NCI-H2029 (cell line): ENCODE data around the gene BCHE.
"Not testable (repeated sequence)": the region's sequence is repeated elsewhere in the genome, so short reads cannot be mapped to it uniquely, and the experiment has no call there.

Source experiments
- DNase-seq: peaks from one replicate; lab custom pipeline; 2025; lab: John Stamatoyannopoulos, UW

The BCHE gene

DNA sequence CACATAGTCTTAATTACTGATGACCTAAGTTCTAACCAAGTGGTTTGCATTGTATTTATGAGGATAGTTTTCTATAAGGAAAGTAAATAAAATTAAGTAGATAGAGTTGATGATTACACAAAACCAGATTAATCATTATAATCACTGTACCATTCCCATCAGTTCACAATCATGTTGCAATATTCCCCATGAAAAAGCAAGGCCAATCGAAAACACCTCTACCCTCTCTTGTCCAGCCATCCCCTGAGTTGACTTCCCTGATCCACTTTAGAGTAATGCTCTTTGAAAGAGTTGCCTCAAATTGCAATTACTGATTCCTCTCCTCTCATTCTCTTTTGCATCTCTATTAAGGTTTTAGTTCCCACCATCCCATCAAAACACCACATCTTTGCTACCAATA is 21.0 kb downstream of the BCHE start:
- DNase-seq = no peak

DNA sequence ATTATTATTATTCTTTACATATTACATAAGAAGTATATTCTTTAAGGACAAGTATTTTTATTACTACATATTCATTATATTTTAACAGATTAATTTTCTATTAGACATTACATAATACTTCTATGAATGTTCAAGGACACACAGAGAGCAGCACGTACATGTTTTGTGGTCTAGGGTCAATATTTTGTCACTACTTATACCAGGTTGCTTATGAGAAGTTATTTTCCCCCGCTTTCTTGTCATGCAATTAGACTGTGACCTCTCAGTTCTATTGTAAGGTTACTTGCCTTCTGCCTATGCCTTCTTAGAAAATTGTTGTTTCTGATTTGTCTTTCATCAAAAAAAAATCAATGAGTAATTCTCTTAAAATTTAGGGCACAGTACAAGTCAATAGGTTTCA is 21.5 kb downstream of the BCHE start:
- no peak for DNase-seq

DNA sequence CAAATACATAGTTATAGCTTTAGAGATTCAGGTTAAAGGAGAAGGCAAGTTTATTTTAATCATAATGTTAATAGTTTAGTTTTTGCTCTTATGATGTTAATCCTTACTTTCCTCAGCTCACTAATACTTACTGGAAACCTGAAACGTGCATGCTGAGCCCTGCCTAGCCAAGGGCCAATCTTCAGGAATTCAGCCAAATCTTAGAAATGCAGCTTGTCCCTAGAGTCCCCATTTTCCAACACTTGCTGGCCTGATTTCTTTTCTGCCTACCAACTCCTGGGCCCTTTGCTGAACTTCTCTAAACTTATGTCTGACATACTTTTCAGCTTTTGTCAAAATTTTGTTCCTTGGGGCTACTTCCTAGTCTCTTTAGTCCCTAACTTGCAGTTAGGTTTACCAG is 22.8 kb downstream of the BCHE start:
- no peak for DNase-seq

DNA sequence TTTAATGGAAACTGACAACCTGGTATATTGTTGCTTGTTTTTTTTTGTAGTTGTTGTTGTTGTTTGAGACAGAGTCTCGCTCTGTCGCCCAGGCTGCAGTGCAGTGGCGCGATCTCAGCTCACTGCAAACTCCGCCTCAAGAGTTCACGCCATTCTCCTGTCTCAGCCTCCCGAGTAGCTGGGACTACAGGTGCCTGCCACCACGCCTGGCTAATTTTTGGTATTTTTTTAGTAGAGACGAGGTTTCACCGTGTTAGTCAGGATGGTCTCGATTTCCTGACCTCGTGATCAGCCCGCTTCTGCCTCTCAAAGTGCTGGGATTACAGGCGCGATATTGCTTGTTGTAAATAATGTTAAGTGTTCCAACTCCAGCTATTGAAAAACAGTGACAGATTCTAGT is 29.3 kb downstream of the BCHE start:
- not testable (repeated sequence) for DNase-seq

DNA sequence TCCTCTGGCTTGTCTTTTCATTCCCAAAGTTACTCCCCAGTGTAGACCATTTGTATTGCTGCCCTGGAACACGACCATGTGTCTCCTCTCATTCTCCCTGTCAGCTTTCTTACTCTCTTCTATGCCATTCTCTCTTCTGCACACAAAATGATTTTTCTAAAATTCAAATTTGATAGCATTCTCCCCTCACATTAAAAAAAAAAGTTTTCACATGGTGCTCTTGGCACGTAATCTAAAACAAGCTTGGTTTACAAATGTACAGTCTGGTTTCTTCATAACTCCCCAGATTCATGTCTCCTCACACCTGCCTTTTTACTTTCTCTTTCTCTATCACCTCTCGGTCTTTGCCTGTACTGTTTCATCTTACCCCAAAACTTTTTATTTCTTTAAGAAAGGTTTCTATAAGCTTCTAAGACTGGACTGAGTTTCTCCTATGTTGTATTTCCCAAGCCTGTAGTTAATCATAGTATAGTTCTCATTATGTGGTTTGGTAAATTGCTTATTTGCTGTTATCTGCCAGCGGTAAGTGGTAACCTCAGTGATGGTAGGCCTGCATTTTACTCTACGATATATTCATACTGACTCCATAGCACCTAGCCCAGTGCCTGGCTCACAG is 31.2 kb downstream of the BCHE start:
- DNase-seq = no peak

DNA sequence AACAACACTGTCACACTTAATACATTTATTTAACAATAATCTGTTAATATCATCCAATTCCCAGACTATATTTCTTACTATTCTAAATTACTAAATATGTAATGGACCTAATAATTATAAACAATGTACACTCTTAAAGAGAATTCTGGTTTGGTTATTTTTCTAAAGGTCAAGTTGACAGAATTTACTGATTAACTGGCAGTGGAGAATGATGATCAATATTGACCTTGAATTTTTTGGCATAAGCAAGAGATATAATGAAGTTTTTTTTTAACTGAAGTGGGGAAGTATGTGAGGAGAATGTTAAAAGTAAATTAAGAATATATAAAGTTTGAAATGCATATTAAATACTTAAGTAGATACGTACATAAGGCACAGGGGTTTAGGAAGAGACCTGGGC is 33.8 kb downstream of the BCHE start:
- no peak for DNase-seq

DNA sequence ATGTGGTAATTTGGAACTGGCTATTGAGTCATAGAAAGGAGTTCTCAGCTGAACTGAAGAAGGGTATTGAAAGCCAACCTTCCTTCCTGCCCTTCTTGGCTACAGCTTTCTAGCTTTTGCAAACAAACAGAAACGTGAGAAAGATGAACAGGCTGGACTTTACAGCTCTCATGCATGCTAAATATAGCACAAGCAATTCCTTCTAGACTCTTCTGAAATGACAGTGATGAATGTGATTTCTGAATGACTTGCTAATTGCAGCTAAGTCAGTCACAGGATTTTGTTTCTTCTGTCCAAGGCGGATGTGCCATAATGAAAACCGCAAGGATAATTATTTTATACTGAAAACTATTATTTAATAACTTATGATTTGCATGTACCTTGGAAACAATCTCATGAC is 36.3 kb downstream of the BCHE start:
- no peak for DNase-seq

DNA sequence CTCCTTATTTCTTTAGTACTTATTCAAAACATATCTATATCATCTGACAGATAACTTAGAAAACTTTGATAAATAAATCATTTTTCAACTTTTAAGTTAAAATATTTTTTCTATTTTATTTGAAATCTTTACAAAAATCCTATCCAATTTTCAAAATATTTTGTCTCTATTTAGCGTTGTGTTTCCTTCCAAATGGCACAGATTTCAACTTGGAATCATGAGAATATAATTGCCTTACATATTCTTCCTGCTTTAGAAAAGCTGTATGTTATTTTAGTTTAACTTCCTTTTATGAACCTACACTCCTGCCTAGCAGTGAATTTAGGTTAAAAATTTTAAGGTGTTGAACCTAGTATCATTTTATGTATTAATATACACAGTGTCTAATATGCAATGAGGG is 38.2 kb downstream of the BCHE start:
- DNase-seq = no peak

DNA sequence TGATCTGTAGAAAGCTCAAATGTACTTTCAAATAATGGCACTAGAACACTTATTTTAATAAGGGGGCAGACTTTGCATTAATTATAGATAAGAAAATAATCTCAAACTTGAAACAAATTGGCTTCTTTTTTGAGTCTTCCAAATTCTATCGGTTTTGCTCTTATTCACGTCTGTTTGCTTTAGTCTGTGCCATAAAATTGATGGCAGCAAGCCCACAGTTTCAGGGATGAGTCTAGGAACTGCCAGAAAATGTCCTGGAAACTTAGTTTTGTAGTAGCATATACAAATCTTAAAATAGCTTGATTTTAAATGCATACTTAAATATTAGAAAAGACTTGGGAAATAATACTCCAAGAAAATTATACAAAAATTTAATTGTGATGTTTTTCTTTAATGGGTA is 39.7 kb downstream of the BCHE start:
- no peak for DNase-seq

DNA sequence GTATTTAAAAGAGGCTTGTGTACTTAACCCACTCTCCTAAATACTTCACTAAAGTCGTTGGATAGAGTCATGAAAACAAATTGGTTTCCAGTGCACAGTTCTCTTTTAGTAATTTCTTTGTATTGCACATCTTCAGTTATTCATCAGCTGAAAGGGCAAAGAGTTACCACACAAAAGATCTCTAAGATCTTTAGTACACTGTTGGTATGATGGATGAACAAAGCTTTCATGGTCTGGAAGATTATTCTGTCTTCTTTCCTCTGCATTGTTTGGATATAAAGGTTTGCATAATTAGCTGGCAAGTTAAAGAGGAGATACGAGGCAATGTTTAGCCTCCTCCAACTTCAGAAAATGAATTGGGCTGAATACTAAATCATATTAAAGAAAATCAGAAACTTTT is 40.5 kb downstream of the BCHE start:
- DNase-seq = no peak

DNA sequence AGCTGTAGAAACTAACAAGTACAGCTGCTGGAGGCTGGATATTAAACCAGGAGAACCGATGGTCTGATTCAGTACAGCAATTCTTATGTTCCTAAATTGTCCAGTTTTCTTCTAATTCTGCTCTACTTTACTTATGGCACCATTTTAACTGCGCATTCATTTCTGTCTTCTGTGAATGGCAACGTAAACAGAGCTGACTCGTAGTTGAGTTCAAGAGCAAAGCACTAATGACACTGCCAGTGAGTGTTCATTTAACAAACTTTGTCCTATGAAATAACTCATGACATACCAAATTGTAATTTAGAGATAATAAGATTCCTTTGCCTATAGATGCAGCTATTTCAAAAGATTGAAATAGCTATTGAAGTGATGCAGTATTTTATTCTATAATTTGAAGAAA is 48.7 kb downstream of the BCHE start:
- DNase-seq = no peak

DNA sequence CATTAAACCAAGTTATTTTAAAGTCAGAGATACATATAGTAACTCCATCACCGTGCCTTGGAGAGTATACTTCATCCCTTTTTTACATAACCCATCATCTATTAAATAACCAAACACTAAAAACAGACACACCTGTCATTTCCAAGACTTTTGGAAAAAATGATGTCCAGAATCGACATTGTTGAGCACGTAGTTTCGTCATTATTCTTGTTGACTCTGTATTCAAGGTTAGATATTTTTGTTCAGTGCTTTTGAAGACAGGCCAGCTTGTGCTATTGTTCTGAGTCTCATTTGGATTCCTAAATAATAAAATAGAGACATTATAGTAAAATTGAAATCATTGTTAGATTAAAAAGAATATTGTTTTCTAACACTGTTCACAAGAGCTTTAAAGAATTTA is 51.2 kb downstream of the BCHE start:
- DNase-seq = no peak

DNA sequence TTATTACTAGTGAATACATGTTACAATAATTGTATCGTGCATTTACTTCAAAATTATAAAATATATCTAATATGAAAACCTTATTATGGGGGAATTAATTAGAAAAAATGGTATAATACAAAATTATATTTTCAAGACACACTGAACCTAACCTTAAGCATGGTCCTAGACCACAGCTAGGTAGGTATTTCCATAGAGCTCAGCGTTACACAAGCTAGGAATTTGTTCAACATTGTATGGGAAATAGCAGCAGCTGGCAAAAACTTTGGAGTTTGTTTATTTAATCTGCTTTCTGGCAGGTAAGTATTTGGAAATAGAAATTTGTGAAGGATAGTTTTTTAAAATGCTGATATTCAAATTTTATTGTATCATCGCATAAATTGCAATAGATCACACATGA is 52.9 kb downstream of the BCHE start:
- DNase-seq = no peak

DNA sequence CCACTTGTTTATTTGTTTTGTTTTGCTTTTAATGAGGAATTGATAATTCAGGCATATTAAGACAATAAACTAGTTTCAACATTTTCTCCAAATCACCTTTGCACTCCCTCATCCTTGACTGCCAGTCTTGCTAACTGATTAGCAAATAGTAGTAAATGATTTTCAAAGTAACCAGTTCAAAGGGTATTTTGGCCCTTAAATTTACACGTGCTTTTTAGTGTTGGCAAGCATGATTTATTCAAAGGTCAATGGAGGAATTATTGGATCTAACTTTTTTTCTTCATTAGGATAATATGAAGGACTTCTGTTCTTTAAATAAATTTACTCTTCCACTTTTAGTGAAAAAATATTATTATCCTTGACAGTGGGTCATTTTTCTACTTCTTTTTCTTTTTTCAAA is 53.8 kb downstream of the BCHE start:
- no peak for DNase-seq

DNA sequence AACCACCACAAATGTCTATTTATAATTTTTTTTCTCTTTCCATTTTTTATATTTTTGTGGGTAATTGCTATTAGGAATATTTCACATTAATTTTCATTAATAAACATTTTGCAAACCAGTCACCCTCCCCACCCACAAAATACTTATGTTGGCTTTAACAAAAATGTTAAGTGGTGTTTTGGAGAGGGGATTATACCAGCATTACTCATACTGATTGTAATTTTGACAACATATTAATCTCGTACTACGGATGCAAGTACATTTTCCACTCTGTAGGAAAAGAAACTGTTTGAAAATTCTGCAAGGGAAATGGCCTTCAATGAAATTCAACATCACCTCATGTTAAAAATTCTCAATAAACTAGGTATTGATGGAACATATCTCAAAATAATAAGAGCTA is 58.3 kb downstream of the BCHE start:
- no peak for DNase-seq

DNA sequence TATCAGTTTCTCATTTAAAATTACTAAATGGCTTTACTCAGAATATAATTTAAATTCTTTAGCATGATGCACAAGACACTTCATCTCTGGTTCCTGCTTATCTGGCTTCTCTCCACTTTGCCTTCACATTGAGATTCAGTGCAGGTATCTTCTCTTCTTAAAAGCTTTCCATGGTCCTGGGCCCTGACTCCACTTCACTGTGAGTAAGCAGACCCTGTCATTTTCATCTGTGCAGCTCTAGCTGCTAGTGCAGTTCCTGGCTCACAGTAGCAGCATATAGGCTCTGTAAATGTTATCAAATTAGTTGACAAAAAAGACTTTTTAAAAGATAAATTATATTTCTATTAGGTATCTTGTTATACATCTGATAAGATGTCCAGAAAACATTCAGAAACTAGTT is 58.8 kb downstream of the BCHE start:
- DNase-seq = no peak

DNA sequence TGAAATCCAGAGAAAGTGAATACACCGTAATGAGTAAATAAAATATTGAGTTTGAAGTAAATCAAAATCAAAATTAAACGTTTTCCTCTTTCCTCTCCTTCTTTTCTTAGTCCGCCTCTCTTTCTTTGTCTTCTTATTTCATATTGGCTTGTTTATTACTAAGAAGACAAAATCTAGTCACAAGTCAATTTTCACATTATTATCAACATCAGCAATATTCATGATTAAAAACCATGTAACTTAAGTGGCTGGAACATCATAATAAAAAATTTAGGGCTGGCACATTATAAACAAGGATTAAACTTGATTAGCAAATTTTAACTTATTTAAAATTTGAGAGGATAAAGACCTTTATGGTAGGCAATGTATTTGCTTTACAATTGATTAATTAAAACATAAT is 61.4 kb downstream of the BCHE start:
- DNase-seq = no peak

DNA sequence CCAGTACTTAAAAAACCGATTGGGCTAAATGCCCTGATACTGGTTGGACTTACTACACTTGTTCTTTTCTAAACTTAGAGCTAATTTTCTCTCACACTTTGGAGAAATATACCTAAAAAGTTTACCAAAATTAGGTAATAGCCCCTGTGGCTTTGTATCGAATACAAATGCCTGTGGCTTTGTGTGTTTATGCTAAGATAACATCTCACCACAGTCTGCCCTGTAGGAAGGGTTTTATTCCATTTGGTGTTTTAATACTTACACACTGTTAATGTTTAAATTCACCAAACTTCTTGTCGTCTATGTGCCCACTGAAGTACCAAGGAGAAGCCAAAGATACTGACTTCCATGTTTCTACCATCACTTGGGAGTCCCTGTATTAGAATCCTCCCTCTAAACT is 66.4 kb downstream of the BCHE start:
- DNase-seq = no peak

DNA sequence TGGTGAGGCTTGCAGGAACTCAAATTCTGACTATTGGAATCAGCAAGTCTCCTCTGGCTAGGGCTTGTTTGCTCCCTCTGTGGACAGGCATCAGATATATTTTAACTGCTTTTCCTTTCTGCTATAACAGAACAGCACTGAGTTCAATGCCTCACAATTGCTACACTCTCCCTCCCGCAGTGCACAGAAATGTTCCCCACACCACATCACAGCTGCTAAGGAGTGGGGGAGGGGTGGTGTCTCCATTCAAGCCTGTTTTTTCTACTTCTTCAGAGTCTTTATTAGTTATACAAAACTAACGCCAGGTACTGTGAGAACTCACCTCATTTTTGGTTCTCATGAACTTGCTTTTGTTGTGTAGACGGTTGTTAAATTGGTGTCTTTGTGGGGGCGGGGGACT is 68.5 kb downstream of the BCHE start:
- DNase-seq = no peak

DNA sequence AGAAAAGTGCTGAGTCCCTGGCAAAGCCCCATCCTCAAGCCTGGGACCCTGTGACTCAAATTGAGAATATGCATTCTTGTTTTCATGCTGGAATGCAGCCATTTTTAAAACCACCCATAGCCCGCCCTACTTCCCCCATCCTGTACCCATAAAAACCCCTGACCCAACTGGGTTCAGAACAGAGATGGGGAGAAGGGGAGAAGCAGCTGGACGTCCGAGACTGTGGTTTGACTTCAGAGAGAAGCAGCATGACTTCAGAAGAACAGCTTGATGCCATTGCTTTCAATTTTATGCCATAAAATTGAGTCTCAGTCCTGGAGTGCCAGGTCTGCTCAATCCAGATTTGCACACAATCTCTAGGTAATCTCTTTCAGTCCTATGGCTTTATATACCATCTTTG is 78.2 kb downstream of the BCHE start:
- no peak for DNase-seq

DNA sequence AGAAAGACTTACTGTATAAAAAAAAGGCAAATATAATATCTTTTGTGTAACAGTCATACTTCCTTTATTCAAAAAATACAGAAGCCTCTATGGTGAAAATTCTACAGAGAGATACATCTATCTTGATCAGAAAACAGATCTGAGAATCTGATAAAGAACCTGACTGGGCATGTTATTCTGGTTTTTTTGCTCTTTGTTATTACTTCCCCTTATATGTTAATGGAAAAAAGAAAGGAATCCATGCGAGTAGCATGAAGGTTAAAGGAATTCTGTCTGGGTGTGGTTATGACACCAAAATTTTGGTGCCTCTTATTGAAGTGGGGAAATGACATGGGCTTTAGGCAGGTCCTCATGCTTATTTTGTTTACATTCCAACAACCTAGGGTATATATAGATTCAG is 81.7 kb downstream of the BCHE start:
- no peak for DNase-seq

DNA sequence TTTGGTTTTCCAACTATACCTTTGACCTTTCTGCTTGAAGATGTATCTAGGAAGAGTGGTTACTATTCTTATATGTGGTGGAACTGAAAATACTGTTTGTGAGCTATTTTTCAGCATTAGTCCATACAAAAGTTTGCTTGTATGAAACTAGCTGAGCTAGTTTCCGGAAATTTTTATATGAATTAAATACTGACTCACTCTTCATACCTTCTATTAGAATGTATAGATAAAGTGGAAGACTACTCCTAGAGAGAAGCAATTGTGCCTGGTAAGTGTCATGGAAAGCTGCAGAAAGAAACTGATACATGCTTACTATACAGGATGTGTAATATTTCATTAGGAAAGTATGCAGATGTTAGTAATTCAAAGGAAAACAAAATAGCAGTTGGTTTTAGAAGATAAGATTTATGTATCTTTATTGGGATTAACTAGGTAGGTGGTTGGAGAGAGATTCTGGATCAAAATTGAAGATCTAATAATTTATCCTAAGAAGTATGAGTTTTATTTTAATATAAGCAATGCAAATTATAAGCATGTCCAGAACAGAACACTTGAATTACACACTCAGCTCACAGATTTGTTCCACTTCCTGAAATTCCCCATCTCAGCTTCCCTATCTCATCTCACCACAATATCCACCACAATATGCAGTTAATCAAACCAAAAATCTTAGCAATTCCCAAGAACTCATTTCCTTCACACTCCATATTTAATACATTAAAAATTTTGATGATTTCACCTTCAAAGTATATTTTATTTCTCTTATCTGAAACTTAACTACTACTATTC is 82.8 kb downstream of the BCHE start:
- no peak for DNase-seq

DNA sequence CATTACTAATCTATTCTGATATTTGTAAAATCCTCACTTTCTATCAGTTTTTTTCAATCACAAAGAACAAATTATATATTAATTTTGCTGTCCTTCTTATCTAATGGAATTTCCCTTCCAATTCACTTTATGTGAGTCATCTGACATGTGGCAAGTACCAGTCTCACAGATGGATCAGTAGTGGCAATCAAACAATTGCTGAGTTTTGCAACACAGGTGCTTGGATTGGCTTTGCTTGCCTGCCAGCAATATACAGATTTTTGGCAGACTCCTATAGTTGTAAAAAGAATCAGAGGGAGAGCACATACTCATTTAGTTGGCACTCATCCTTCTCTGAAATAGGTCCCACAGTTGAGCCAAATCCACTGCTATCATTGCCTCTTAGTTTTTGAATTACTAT is 83.7 kb downstream of the BCHE start:
- DNase-seq = no peak

DNA sequence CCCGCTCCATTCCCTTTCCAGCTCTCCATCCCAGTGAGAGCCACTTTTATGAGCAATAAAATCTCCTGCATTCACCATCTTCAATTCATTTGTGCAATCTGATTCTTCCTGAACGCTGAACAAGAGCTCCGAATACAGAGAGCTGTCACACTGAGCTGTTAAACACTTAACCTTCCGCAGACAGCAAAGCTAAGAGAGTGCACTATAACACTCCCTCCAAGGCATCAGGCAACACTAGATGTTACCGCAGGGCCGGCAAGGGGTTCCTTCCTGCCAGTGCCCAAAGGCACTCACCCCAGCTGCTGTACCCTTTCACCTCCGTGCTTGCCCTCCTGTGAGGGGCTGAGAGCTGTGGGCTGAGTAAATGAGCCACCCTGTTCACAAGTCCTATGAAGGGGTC is 85.6 kb downstream of the BCHE start:
- DNase-seq = no peak
